Lower leg skin (tissue), 3 donors: ENCODE data around the gene FBXL13.
"Not testable (repeated sequence)": the region's sequence is repeated elsewhere in the genome, so short reads cannot be mapped to it uniquely, and the experiment has no call there.

Source experiments
- CTCF ChIP-seq, 3 donors: fragments of 450-650 bp; IDR thresholded peaks; one replicate each; pipeline ENCODE4 v1.5.1; 2016; ENCODE audit warnings: antibody characterized with exemption in 3 of 3, mild to moderate bottlenecking in 3 of 3, moderate library complexity in 2 of 3
- POLR2A ChIP-seq, 2 donors: fragments of 450-650 bp; IDR thresholded peaks; one replicate each; pipeline ENCODE4 v1.6.1; 2016 to 2017; ENCODE audit warnings: antibody characterized with exemption in 2 of 2, mild to moderate bottlenecking in 1 of 2, moderate library complexity in 1 of 2

GRCh38 chr7:102776217-102776616, 298.4 kb downstream of the FBXL13 start:
- TF ChIP-seq CTCF, POLR2A (IDR thresholded peaks at IDR 0.05): not testable (repeated sequence)
